H1 (cell line): ENCODE measurements around the gene THAP11. TPM values are rescaled to one million over a fixed set of nuclear protein-coding genes. Genes with fewer than 3 reads are reported as not detected.

Source experiments
- CTCF ChIA-PET: fragments of 300-600 bp; sonication (Branson Sonifier 250); formaldehyde crosslinking; loops from one replicate; lab custom pipeline; 2021; ENCODE audit not compliant: partially characterized antibody; lab: Charles Lee
- POLR2A ChIA-PET: fragments of 300-600 bp; sonication (Branson Sonifier 250); formaldehyde crosslinking; loops from one replicate; lab custom pipeline; 2021; ENCODE audit warnings: inconsistent platforms; ENCODE audit not compliant: partially characterized antibody; lab: Charles Lee
- DNase-seq, 2 experiments: peaks; one replicate each; pipeline versions ENCODE4 v3.0.0 to v3.0.0-alpha.2; 2010 to 2022; ENCODE audit warnings: low spot score in 2 of 2, low read depth in 1 of 2, mixed read lengths in 1 of 2
- FAIRE-seq: peaks from 2 replicates; lab custom pipeline; 2011; peaks lifted over from hg19 to GRCh38; lab: Jason Lieb, UNC
- H2AFZ ChIP-seq: 2 replicates; pipeline ENCODE4 v1.8.1; 2012; ENCODE audit warnings: low read length, inconsistent platforms
- H2AK5ac ChIP-seq: 2 replicates; pipeline ENCODE4 v1.6.1; 2013; ENCODE audit warnings: low read depth, low read length
- H2BK120ac ChIP-seq: replicated peaks from 2 replicates; pipeline ENCODE3; 2013; ENCODE audit warnings: low read depth, low read length, inconsistent platforms
- H2BK12ac ChIP-seq: 2 replicates; pipeline ENCODE4 v1.6.1; 2013; ENCODE audit warnings: low read depth, low read length
- H2BK15ac ChIP-seq: 2 replicates; pipeline ENCODE4 v1.6.1; 2013; ENCODE audit warnings: low read length
- H2BK20ac ChIP-seq: 2 replicates; pipeline ENCODE4 v1.6.1; 2013; ENCODE audit warnings: low read length
- H2BK5ac ChIP-seq: 2 replicates; pipeline ENCODE4 v1.6.1; 2013; ENCODE audit warnings: low read depth, low read length
- H3K14ac ChIP-seq: 2 replicates; pipeline ENCODE4 v1.6.1; 2013; ENCODE audit warnings: inconsistent platforms; ENCODE audit not compliant: insufficient read length
- H3K18ac ChIP-seq: 2 replicates; pipeline ENCODE4 v1.6.1; 2013; ENCODE audit warnings: low read length; ENCODE audit errors: extremely low read depth
- H3K23ac ChIP-seq: 2 replicates; pipeline ENCODE4 v1.6.1; 2013; ENCODE audit warnings: inconsistent platforms; ENCODE audit not compliant: insufficient read length
- H3K23me2 ChIP-seq: 2 replicates; pipeline ENCODE4 v1.6.1; 2013; ENCODE audit warnings: low read depth, low read length
- H3K27ac ChIP-seq: 2 replicates; pipeline ENCODE4 v1.6.1; 2011; ENCODE audit warnings: low read depth, low read length, inconsistent platforms
- H3K27me3 ChIP-seq, 4 experiments: replicated peaks in 1 of 4; 1 replicate in 1 of 4; 2 replicates in 3 of 4; pipeline versions ENCODE4 v1.6.1 to v1.8.1; 2011 to 2013; ENCODE audit warnings: low read length in 3 of 4, mild to moderate bottlenecking in 3 of 4, inconsistent platforms in 2 of 4, mixed read lengths in 2 of 4, moderate library complexity in 1 of 4; ENCODE audit not compliant: control insufficient read depth in 3 of 4, insufficient read depth in 3 of 4; ENCODE audit errors: extremely low read depth in 1 of 4
- H3K36me3 ChIP-seq, 4 experiments: 2 replicates each; pipeline versions ENCODE4 v1.6.1 to v1.8.1; 2011 to 2013; ENCODE audit warnings: mild to moderate bottlenecking in 4 of 4, low read length in 3 of 4, moderate library complexity in 2 of 4, control low read depth in 1 of 4, inconsistent platforms in 1 of 4; ENCODE audit not compliant: insufficient read depth in 4 of 4, control insufficient read depth in 2 of 4
- H3K4ac ChIP-seq: replicated peaks from 2 replicates; pipeline ENCODE3; 2013; ENCODE audit warnings: low read length, low read depth, mixed read lengths, inconsistent platforms; ENCODE audit not compliant: insufficient read length
- H3K4me1 ChIP-seq, 4 experiments: replicated peaks in 1 of 4; 1 replicate in 1 of 4; 2 replicates in 3 of 4; pipeline versions ENCODE4 v1.6.1 to v1.8.1; 2011 to 2013; ENCODE audit warnings: low read length in 3 of 4, inconsistent platforms in 2 of 4, mixed read lengths in 1 of 4; ENCODE audit not compliant: insufficient read depth in 4 of 4, control insufficient read depth in 3 of 4
- H3K4me2 ChIP-seq, 2 experiments: 2 replicates each; pipeline versions ENCODE4 v1.6.1 to v1.8.1; 2011 to 2013; ENCODE audit warnings: low read depth in 2 of 2, low read length in 2 of 2, control low read depth in 1 of 2, inconsistent platforms in 1 of 2, mild to moderate bottlenecking in 1 of 2; ENCODE audit not compliant: insufficient read depth in 1 of 2
- H3K4me3 ChIP-seq, 4 experiments: fragments of 200-600, 300-600 bp in 1 of 4; sonication (generic), shearing (Covaris generic), sonication (Bioruptor Twin) in 1 of 4; 2 replicates each; pipeline versions ENCODE4 v1.5.1 to v1.8.1; 2011 to 2016; ENCODE audit warnings: low read length in 4 of 4, low read depth in 3 of 4, control low read depth in 2 of 4, inconsistent platforms in 2 of 4, mild to moderate bottlenecking in 2 of 4, mixed read lengths in 1 of 4, moderate library complexity in 1 of 4; ENCODE audit not compliant: insufficient read depth in 2 of 4; ENCODE audit errors: extremely low read depth in 1 of 4
- H3K56ac ChIP-seq: replicated peaks from 2 replicates; pipeline ENCODE3; 2013; ENCODE audit warnings: low read depth, mild to moderate bottlenecking, mixed read lengths, low read length, inconsistent platforms; ENCODE audit not compliant: insufficient read length
- H3K79me1 ChIP-seq: 2 replicates; pipeline ENCODE4 v1.6.1; 2013; ENCODE audit warnings: low read depth, low read length, control low read depth
- H3K79me2 ChIP-seq, 2 experiments: 2 replicates each; pipeline versions ENCODE4 v1.6.1 to v1.8.1; 2012 to 2013; ENCODE audit warnings: low read length in 2 of 2, mild to moderate bottlenecking in 2 of 2, inconsistent platforms in 1 of 2; ENCODE audit not compliant: insufficient read depth in 2 of 2, control insufficient read depth in 1 of 2
- H3K9ac ChIP-seq, 4 experiments: replicated peaks in 1 of 4; 1 replicate in 1 of 4; 2 replicates in 3 of 4; pipeline versions ENCODE4 v1.6.1 to v1.8.1; 2011 to 2013; ENCODE audit warnings: low read depth in 3 of 4, low read length in 3 of 4, control low read depth in 2 of 4, mild to moderate bottlenecking in 2 of 4, moderate library complexity in 2 of 4, inconsistent platforms in 1 of 4; ENCODE audit errors: extremely low read depth in 1 of 4
- H3K9me3 ChIP-seq, 2 experiments: 2 replicates each; pipeline versions ENCODE4 v1.6.1 to v1.8.1; 2012 to 2013; ENCODE audit warnings: mild to moderate bottlenecking in 2 of 2, moderate library complexity in 2 of 2, control low read depth in 1 of 2, inconsistent platforms in 1 of 2, low read depth in 1 of 2, low read length in 1 of 2, mixed read lengths in 1 of 2; ENCODE audit not compliant: insufficient read depth in 2 of 2
- H4K20me1 ChIP-seq, 2 experiments: replicated peaks in 1 of 2; 2 replicates each; pipeline versions ENCODE3 to v1.8.1; 2011 to 2013; ENCODE audit warnings: inconsistent platforms in 2 of 2, low read length in 2 of 2, mild to moderate bottlenecking in 1 of 2; ENCODE audit not compliant: insufficient read depth in 2 of 2, control insufficient read depth in 1 of 2
- H4K5ac ChIP-seq: 2 replicates; pipeline ENCODE4 v1.6.1; 2013; ENCODE audit warnings: low read length, low read depth, mixed read lengths, inconsistent platforms; ENCODE audit not compliant: insufficient read length
- H4K8ac ChIP-seq: 2 replicates; pipeline ENCODE4 v1.8.0; 2013; ENCODE audit warnings: mild to moderate bottlenecking, moderate library complexity, low read length, inconsistent platforms; ENCODE audit not compliant: insufficient read depth; ENCODE audit errors: extremely low read depth
- H4K91ac ChIP-seq: replicated peaks from 2 replicates; pipeline ENCODE3; 2013; ENCODE audit warnings: low read length, mixed read lengths, inconsistent platforms; ENCODE audit not compliant: insufficient read length
- EZH2 ChIP-seq: fragments of 200-600 bp; sonication (generic); IDR thresholded peaks from 2 replicates; pipeline ENCODE4 v1.7.1; 2012; ENCODE audit warnings: low read depth, mild to moderate bottlenecking, moderate library complexity, low read length, inconsistent platforms; ENCODE audit not compliant: severe bottlenecking
- GTF2F1 ChIP-seq: IDR thresholded peaks from 2 replicates; pipeline ENCODE4 v1.6.1; 2012; ENCODE audit warnings: low read depth, low read length, improper control_type of control experiment, borderline replicate concordance
- NRF1 ChIP-seq: IDR thresholded peaks from 2 replicates; pipeline ENCODE4 v1.6.1; 2011; ENCODE audit warnings: mild to moderate bottlenecking, low read depth, low read length, improper control_type of control experiment
- RAD21 ChIP-seq, 2 experiments: IDR thresholded peaks in 1 of 2; conservative IDR thresholded peaks in 1 of 2; 2 replicates each; pipeline ENCODE4 v1.6.1; 2011; ENCODE audit warnings: low read depth in 2 of 2, low read length in 2 of 2, improper control_type of control experiment in 1 of 2, inconsistent platforms in 1 of 2, mild to moderate bottlenecking in 1 of 2, moderate library complexity in 1 of 2
- TAF7 ChIP-seq: optimal IDR thresholded peaks from 2 replicates; pipeline ENCODE3; 2011; ENCODE audit warnings: low read depth, mild to moderate bottlenecking, inconsistent platforms, low read length, moderate library complexity, borderline replicate concordance
- WGBS, 2 experiments: shearing (Covaris generic) in 1 of 2; methylation state at CpG; one replicate each; pipeline versions ENCODE4 v1.1.6 to v1.1.7; 2013 to 2015; ENCODE audit warnings: low lambda C conversion rate in 2 of 2, mixed read lengths in 2 of 2, inconsistent platforms in 1 of 2, low coverage in 1 of 2, missing lambda C conversion rate in 1 of 2; ENCODE audit not compliant: insufficient replicate concordance in 2 of 2, insufficient coverage in 1 of 2, insufficient read length in 1 of 2; ENCODE audit errors: extremely low coverage in 1 of 2, missing lambda C conversion rate in 1 of 2; 5-methylcytosine and 5-hydroxymethylcytosine counted together
- polyA plus RNA-seq, 7 experiments: library from polyadenylated mRNA; depleted of rRNA in 3 of 7; stranded (reverse) in 5 of 7; unstranded in 2 of 7; fragments of >200 nt in 5 of 7; fragments of 200-250 nt in 2 of 7; gene quantifications; 1 replicate in 5 of 7; 2 replicates in 1 of 7; 4 replicates in 1 of 7; pipeline versions ENCODE4 v1.2.1 to v1.2.3, GENCODE V29; 2011 to 2013; ENCODE audit warnings: missing spikeins in 2 of 7, mixed read lengths in 2 of 7
- total RNA-seq: library from RNA; stranded (reverse); fragmentation: NEBNext Ultra II Directional; extraction: Animal tissue kit (Norgen Biotek cat#: 25700); gene quantifications from 2 replicates; pipeline ENCODE4 v1.2.1, GENCODE V29; 2021

Gene THAP11
- total and polyA plus RNA-seq, 2 of the 8 experiments (the other 6 are each of a cell fraction or from before 2014, with no cell fraction given), result 50.8 to 54.8 TPM

GRCh38 chr16:67843343-67843765 lies 1.2 kb downstream of the THAP11 start:
- no peak overlapping the region for H2AFZ ChIP-seq
- no peak overlapping the region for H3K4ac ChIP-seq
- H3K4me1 ChIP-seq, result peaks cover 8 to 32% (median 17%) of the 10 kb centered on the region in 4 experiments
- no peak overlapping the region for H4K5ac ChIP-seq
- H3K36me3 ChIP-seq, result no peaks in the 10 kb centered on the region
- DNase-seq, result no peak
- no peaks in the 10 kb centered on the region for H3K27me3 ChIP-seq
- H2BK20ac ChIP-seq, result no peak overlapping the region
- H3K79me2 ChIP-seq, result peaks cover 8 to 39% of the 10 kb centered on the region in 2 experiments
- no peak overlapping the region for H3K14ac ChIP-seq
- H2BK5ac ChIP-seq, result no peak overlapping the region
- no peak overlapping the region for H2AK5ac ChIP-seq
- peaks cover 22% of the 10 kb centered on the region for H3K23me2 ChIP-seq
- peaks cover 16 to 19% of the 10 kb centered on the region in 2 experiments for H4K20me1 ChIP-seq
- H4K91ac ChIP-seq, result no peak overlapping the region
- H3K27ac ChIP-seq, result no peak overlapping the region
- H3K4me3 ChIP-seq, result peak overlapping the region; percentile 84 to 97 (median 95)
- FAIRE-seq, result no peak
- WGBS, 2 experiments, result 40% methylated on average over 11 of the region's 11 CpGs; no CpG with 5 or more reads in 1 of the 2 experiments
- H3K9me3 ChIP-seq, result no peaks in the 10 kb centered on the region
- H3K9ac ChIP-seq, result peak overlapping the region in 2 of 4 experiments; percentile 64 to 88; a peak in 3 of 7 replicates
- no peak overlapping the region for H3K18ac ChIP-seq
- no peak overlapping the region for H2BK12ac ChIP-seq
- peaks cover 12% of the 10 kb centered on the region for H3K79me1 ChIP-seq
- no peak overlapping the region for H2BK15ac ChIP-seq
- H3K56ac ChIP-seq, result no peak overlapping the region
- no peak overlapping the region for H4K8ac ChIP-seq
- no peak overlapping the region for H2BK120ac ChIP-seq
- TF ChIP-seq GTF2F1, result no peak
- no peak for TF ChIP-seq NRF1
- TF ChIP-seq EZH2, result no peak
- TF ChIP-seq TAF7, result no peak
- TF ChIP-seq RAD21 (IDR thresholded peaks at IDR 0.05 in 1 of 2, conservative IDR thresholded peaks at IDR 0.05 in 1 of 2; ENCODE audit: low read depth in 2 of 2, low read length in 2 of 2), result no peak
- no peak overlapping the region for H3K23ac ChIP-seq
- H3K4me2 ChIP-seq, result peak overlapping the region; percentile 91 to 94
- POLR2A ChIA-PET, result interaction anchor here (0.7 to 11.7 kb wide), 8 partner anchors 10 to 124 kb away, joined by 3 to 100 read pairs (median 3); partner anchors contain the start of gene GFOD2
- CTCF ChIA-PET, result interaction anchor here (0.5 to 10.2 kb wide), 16 partner anchors 9 to 176 kb away, joined by 3 to 123 read pairs (median 4); partner anchors contain the start of genes C16orf86 and ENKD1
